ENCODE results near the gene TNS3. TPM values are rescaled to one million over a fixed set of nuclear protein-coding genes. Genes with fewer than 3 reads are reported as not detected.

TNS3 gene
- total and polyA plus RNA-seq, 9 of the 15 experiments (the other 6 are each of a cell fraction or from before 2014, with no cell fraction given) = 0.20 TPM; not detected in 8

DNA sequence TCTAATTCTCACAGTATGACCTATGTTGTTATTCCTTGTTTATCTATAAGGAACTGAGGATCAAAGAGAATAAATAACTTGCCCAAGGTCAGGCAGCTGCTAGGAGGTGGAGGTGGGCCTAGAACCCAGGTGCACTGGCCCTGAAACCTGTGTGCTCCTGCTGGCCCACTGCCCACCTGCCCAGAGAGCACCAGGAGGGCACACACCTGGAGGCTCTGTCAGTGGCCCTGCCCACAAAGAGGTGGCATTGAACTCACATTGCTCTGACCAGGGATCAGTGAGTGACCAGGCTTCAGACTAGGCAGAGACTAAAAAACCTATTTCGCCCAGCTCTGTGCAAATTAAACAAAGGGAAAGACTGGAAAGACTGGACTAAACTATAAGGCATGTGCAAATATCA lies 210.6 kb downstream of the TNS3 start (continued):
- TF ChIP-seq ZNF277 (CRISPR knock-in tag; IDR thresholded peaks at IDR 0.05; ENCODE audit: borderline replicate concordance) (no peak), CREM (IDR thresholded peaks at IDR 0.05; ENCODE audit: low read depth) (no peak), RAD51 (IDR thresholded peaks at IDR 0.05; ENCODE audit: borderline replicate concordance, low read depth) (no peak), TCFL5 (CRISPR knock-in tag; conservative IDR thresholded peaks at IDR 0.05) (no peak)
- TF ChIP-seq, protein P1, sequence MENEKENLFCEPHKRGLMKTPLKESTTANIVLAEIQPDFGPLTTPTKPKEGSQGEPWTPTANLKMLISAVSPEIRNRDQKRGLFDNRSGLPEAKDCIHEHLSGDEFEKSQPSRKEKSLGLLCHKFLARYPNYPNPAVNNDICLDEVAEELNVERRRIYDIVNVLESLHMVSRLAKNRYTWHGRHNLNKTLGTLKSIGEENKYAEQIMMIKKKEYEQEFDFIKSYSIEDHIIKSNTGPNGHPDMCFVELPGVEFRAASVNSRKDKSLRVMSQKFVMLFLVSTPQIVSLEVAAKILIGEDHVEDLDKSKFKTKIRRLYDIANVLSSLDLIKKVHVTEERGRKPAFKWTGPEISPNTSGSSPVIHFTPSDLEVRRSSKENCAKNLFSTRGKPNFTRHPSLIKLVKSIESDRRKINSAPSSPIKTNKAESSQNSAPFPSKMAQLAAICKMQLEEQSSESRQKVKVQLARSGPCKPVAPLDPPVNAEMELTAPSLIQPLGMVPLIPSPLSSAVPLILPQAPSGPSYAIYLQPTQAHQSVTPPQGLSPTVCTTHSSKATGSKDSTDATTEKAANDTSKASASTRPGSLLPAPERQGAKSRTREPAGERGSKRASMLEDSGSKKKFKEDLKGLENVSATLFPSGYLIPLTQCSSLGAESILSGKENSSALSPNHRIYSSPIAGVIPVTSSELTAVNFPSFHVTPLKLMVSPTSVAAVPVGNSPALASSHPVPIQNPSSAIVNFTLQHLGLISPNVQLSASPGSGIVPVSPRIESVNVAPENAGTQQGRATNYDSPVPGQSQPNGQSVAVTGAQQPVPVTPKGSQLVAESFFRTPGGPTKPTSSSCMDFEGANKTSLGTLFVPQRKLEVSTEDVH (IDR thresholded peaks at IDR 0.05; ENCODE audit: low read depth, partially characterized antibody) = no peak
- TF ChIP-seq, protein P2, sequence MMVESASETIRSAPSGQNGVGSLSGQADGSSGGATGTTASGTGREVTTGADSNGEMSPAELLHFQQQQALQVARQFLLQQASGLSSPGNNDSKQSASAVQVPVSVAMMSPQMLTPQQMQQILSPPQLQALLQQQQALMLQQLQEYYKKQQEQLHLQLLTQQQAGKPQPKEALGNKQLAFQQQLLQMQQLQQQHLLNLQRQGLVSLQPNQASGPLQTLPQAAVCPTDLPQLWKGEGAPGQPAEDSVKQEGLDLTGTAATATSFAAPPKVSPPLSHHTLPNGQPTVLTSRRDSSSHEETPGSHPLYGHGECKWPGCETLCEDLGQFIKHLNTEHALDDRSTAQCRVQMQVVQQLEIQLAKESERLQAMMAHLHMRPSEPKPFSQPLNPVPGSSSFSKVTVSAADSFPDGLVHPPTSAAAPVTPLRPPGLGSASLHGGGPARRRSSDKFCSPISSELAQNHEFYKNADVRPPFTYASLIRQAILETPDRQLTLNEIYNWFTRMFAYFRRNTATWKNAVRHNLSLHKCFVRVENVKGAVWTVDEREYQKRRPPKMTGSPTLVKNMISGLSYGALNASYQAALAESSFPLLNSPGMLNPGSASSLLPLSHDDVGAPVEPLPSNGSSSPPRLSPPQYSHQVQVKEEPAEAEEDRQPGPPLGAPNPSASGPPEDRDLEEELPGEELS (CRISPR knock-in tag; IDR thresholded peaks at IDR 0.05; ENCODE audit: borderline replicate concordance) = no peak
